MM.1S (cell line): ENCODE measurements around the gene KIF17.

Experiments
- DNase-seq: peaks from one replicate; pipeline ENCODE4 v3.0.0-alpha.2; 2015
- H2AFZ ChIP-seq: fragments of 300-600 bp; sonication (generic); 2 replicates; pipeline ENCODE4 v1.6.0; 2016; ENCODE audit warnings: antibody characterized with exemption, low read length
- H3F3A ChIP-seq: fragments of 300-600 bp; sonication (generic); 2 replicates; pipeline ENCODE4 v1.6.1; 2016; ENCODE audit warnings: mild to moderate bottlenecking, antibody characterized with exemption, low read length, moderate library complexity, mixed read lengths; ENCODE audit not compliant: insufficient read depth
- H3K27ac ChIP-seq: fragments of 300-600 bp; sonication (generic); 2 replicates; pipeline ENCODE4 v1.5.1; 2016; ENCODE audit warnings: mild to moderate bottlenecking, low read length
- H3K27me3 ChIP-seq: fragments of 300-600 bp; sonication (generic); replicated peaks from 2 replicates; pipeline ENCODE4 v1.6.0; 2016; ENCODE audit warnings: low read length; ENCODE audit not compliant: insufficient read depth
- H3K36me3 ChIP-seq: fragments of 300-600 bp; sonication (generic); replicated peaks from 2 replicates; pipeline ENCODE4 v1.6.1; 2016; ENCODE audit warnings: mild to moderate bottlenecking, low read length, mixed read lengths; ENCODE audit not compliant: insufficient read depth
- H3K4me1 ChIP-seq: fragments of 300-600 bp; sonication (generic); 2 replicates; pipeline ENCODE4 v1.6.1; 2016; ENCODE audit warnings: low read length, mixed read lengths
- H3K4me2 ChIP-seq: fragments of 300-600 bp; sonication (generic); 2 replicates; pipeline ENCODE4 v1.6.0; 2016; ENCODE audit warnings: low read depth, low read length
- H3K4me3 ChIP-seq: fragments of 300-600 bp; sonication (generic); 2 replicates; pipeline ENCODE4 v1.5.1; 2016; ENCODE audit warnings: low read length, mixed read lengths
- H3K79me2 ChIP-seq: fragments of 300-600 bp; sonication (generic); 2 replicates; pipeline ENCODE4 v1.6.1; 2016; ENCODE audit warnings: mixed run types, low read length, mixed read lengths
- H3K9ac ChIP-seq: fragments of 300-600 bp; sonication (generic); 2 replicates; pipeline ENCODE4 v1.6.1; 2016; ENCODE audit warnings: low read length, mixed read lengths
- H3K9me2 ChIP-seq: fragments of 300-600 bp; sonication (generic); replicated peaks from 2 replicates; pipeline ENCODE4 v1.6.1; 2016; ENCODE audit warnings: mild to moderate bottlenecking, low read length, mixed read lengths; ENCODE audit not compliant: insufficient read depth
- H3K9me3 ChIP-seq: fragments of 300-600 bp; sonication (generic); replicated peaks from 2 replicates; pipeline ENCODE4 v1.6.1; 2016; ENCODE audit warnings: mild to moderate bottlenecking, low read length, mixed read lengths; ENCODE audit not compliant: insufficient read depth
- H4K20me1 ChIP-seq: fragments of 300-600 bp; sonication (generic); 2 replicates; pipeline ENCODE4 v1.6.1; 2016; ENCODE audit warnings: mild to moderate bottlenecking, low read length, moderate library complexity, mixed read lengths; ENCODE audit not compliant: insufficient read depth
- CTCF ChIP-seq: fragments of 300-600 bp; sonication (generic); IDR thresholded peaks from 2 replicates; pipeline ENCODE4 v1.5.1; 2016; ENCODE audit warnings: antibody characterized with exemption, low read length, mixed read lengths
- EZH2 ChIP-seq: fragments of 300-600 bp; sonication (generic); optimal IDR thresholded peaks from 2 replicates; pipeline ENCODE3; 2017; ENCODE audit warnings: low read depth, mild to moderate bottlenecking, antibody characterized with exemption, low read length, mixed read lengths
- EZH2phosphoT487 ChIP-seq: fragments of 300-600 bp; sonication (generic); IDR thresholded peaks from 2 replicates; pipeline ENCODE4 v1.6.1; 2018; ENCODE audit warnings: antibody characterized with exemption, low read length

KIF17 gene

GRCh38 chr1:20685099-20685662 is 32.6 kb downstream of the KIF17 start:
- H3K9ac ChIP-seq: no peak overlapping the region
- no peaks in the 10 kb centered on the region for H3K9me3 ChIP-seq
- no peak overlapping the region for H3K27ac ChIP-seq
- no peak overlapping the region for H2AFZ ChIP-seq
- no peak overlapping the region for H3K4me2 ChIP-seq
- no peaks in the 10 kb centered on the region for H3K4me1 ChIP-seq
- TF ChIP-seq EZH2: no peak
- no peak for TF ChIP-seq EZH2phosphoT487
- no peak for TF ChIP-seq CTCF
- no peak overlapping the region for H3K4me3 ChIP-seq
- H3K79me2 ChIP-seq: no peaks in the 10 kb centered on the region
- H4K20me1 ChIP-seq: peaks cover 3% of the 10 kb centered on the region; the same call in 1 of the 2 replicates
- no peaks in the 10 kb centered on the region for H3K36me3 ChIP-seq
- H3K27me3 ChIP-seq: peaks cover 91% of the 10 kb centered on the region
- no peaks in the 10 kb centered on the region for H3K9me2 ChIP-seq
- no peak for DNase-seq
- H3F3A ChIP-seq: no peaks in the 10 kb centered on the region

GRCh38 chr1:20684651-20685050 is 33.2 kb downstream of the KIF17 start:
- TF ChIP-seq EZH2 (no peak), CTCF (no peak), EZH2phosphoT487 (no peak)
- Histone ChIP-seq H3K4me3 (no peak overlapping the region), H3K9me3 (no peaks in the 10 kb centered on the region), H3K9ac (no peak overlapping the region), H3K27ac (no peak overlapping the region), H2AFZ (no peak overlapping the region), H3K27me3 (peaks cover 95% of the 10 kb centered on the region), H4K20me1 (peaks cover 3% of the 10 kb centered on the region; the same call in 1 of the 2 replicates), H3K4me1 (0 out of 2 replicates have a peak, but pooled peaks cover under 1% of the 10 kb centered on the region), H3K36me3 (no peaks in the 10 kb centered on the region), H3K79me2 (no peaks in the 10 kb centered on the region), H3K9me2 (no peaks in the 10 kb centered on the region), H3F3A (no peaks in the 10 kb centered on the region), H3K4me2 (no peak overlapping the region)
- DNase-seq: no peak

- Histone ChIP-seq H3K4me1 (peaks cover 4% of the 10 kb centered on the region; the same call in 1 of the 2 replicates), H4K20me1 (peaks cover 3% of the 10 kb centered on the region), H3K4me2 (no peak overlapping the region), H3K9me2 (no peaks in the 10 kb centered on the region), H3K79me2 (no peaks in the 10 kb centered on the region), H3K4me3 (no peak overlapping the region), H3K27ac (no peak overlapping the region), H3K9ac (no peak overlapping the region), H3K36me3 (no peaks in the 10 kb centered on the region), H2AFZ (no peak overlapping the region), H3K9me3 (no peaks in the 10 kb centered on the region), H3F3A (no peaks in the 10 kb centered on the region), H3K27me3 (peaks cover 95% of the 10 kb centered on the region)
- TF ChIP-seq EZH2phosphoT487 (no peak), CTCF (no peak), EZH2 (no peak)
- DNase-seq: no peak
Observed at GRCh38 chr1:20684050-20684620, 33.7 kb downstream of the KIF17 start.
